ENCODE data around the gene PTPN7. TPM values are rescaled to one million over a fixed set of nuclear protein-coding genes. Genes with fewer than 3 reads are reported as not detected.
"Not testable (repeated sequence)": the region's sequence is repeated elsewhere in the genome, so short reads cannot be mapped to it uniquely, and the experiment has no call there.

Gene PTPN7
- total RNA-seq, 3 donors from 2014 or later: 304 to 352 (median 331) TPM

DNA sequence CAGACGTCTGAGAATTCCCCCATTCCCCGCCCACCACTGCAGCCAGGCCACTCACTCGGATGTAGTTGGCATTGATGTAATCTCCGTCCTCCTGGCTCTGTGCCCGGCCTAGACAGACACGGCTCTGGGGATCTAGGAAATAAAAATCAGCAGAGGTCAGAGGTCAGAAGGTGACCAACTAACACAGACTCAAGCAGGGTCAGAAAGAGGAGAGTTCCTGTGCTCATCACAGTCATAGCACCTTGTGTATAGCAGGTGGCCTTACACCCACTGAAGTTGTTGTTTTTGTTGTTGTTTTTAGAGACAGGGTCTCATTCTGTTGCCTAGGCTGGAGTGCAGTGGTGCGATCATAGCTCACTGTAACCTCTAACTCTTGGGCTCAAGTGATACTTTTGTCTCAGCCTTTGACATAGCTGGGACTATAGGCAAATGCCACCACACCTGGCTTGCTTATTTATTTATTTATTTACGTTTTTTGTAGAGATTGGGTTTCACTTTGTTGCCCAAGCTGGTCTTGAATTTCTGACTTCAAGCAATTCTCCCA is 4.9 kb downstream of the PTPN7 start:
- Mint-ChIP-seq H3K4me1 (ENCODE audit: low read depth) (peaks cover 54% of the 10 kb centered on the region), H3K9me3 (no peaks in the 10 kb centered on the region), H3K27me3 (ENCODE audit: low read depth) (no peaks in the 10 kb centered on the region), H3K36me3 (ENCODE audit: insufficient read depth) (peaks cover 48% of the 10 kb centered on the region), H3K4me3 (no peak overlapping the region)
- DNase-seq: no peak
- no peak for ATAC-seq

DNA sequence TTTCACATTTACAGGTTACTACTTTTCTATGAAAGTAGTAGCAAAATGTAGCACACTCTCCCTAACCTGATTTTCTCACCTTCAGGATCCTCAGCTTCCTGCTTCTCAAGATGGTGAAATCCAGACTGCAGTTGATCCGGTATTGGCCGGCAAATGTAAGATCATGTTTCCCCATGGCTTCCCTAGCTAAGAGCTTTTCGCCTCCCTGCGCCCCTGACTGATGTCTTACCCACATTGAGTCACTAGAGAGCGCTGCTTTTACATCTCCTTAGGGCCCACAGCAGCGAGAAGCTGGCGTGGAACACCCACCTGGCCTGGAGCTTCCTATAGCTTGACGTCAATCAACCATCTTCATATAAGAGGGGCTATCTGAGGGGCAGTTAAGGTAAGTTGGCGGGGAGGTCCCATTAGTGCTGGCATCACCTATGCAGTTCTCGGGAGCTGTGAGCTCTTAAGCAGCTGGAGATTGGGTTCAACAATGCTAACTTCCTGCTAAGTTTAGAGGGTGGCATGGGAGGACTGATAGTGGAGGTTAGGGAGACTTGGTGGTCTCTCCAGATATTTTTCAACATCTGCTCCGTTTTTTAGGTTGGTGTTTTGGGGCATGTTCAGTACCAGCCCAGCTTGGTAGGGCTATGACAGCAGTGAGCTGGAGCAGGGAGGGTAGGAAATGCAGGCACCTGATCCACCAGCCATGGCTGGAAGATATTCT is 5.5 kb downstream of the PTPN7 start:
- peaks cover 52% of the 10 kb centered on the region for H3K36me3 Mint-ChIP-seq (ENCODE audit: insufficient read depth)
- H3K4me1 Mint-ChIP-seq (ENCODE audit: low read depth): peaks cover 51% of the 10 kb centered on the region
- DNase-seq: peak; percentile 45
- H3K27me3 Mint-ChIP-seq (ENCODE audit: low read depth): no peaks in the 10 kb centered on the region
- peak; percentile 56 to 58 for ATAC-seq
- H3K9me3 Mint-ChIP-seq: no peaks in the 10 kb centered on the region
- H3K4me3 Mint-ChIP-seq: peak overlapping the region; percentile 10

DNA sequence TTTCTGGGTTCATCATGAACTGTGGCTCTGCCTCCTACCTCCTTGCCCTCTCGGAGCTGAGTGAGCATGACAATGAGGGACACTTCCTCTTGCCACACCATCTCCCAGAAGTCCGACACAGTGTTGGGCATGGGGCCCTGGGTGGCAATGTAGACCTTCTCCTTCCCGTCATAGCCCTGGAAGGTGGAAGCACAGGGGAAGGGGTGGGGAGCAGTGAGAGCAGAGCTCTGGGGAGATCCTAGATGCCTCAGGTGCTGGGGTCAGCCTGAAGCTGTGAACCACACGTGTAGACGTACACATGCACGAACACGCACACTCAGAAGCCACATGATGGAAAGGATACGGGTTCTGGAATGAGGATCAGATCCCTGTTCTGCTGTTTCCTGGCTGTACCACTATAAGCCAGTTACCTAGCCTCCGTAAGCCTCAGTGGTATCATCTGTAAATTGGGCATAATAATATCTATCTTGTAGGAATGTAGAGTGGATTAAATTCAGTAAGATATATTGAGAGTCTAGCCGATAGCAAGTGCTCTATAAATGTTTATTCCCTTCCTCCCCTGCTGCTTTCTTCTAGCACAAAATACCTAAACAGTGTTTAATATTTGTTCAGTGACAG is 6.1 kb downstream of the PTPN7 start:
- peaks cover 47% of the 10 kb centered on the region for H3K4me1 Mint-ChIP-seq (ENCODE audit: low read depth)
- H3K4me3 Mint-ChIP-seq: peak overlapping the region; percentile 10
- DNase-seq (no peak), ATAC-seq (no peak)
- no peaks in the 10 kb centered on the region for H3K9me3 Mint-ChIP-seq
- H3K36me3 Mint-ChIP-seq (ENCODE audit: insufficient read depth): peaks cover 51% of the 10 kb centered on the region
- H3K27me3 Mint-ChIP-seq (ENCODE audit: low read depth): no peaks in the 10 kb centered on the region

DNA sequence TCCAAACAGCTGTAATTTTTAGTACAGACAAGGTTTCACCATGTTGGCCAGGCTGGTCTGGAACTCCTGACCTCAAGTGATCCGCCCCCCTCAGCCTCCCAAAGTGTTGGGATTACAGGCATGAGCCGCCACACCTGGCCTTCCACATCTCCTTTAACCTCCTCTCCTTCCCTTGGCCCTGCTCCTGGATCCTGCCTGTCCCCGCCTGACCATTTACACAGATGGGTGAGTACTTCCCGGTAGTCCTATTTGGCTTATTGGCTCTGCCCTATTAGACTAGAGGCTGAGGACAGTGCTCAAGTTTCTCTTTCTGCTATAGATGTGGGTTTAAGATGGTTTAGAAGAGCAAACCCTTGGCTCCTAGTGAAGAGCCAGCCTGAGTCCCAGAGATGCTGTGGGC is 7.1 kb downstream of the PTPN7 start:
- H3K27me3 Mint-ChIP-seq (ENCODE audit: low read depth): no peaks in the 10 kb centered on the region
- H3K9me3 Mint-ChIP-seq: no peaks in the 10 kb centered on the region

DNA sequence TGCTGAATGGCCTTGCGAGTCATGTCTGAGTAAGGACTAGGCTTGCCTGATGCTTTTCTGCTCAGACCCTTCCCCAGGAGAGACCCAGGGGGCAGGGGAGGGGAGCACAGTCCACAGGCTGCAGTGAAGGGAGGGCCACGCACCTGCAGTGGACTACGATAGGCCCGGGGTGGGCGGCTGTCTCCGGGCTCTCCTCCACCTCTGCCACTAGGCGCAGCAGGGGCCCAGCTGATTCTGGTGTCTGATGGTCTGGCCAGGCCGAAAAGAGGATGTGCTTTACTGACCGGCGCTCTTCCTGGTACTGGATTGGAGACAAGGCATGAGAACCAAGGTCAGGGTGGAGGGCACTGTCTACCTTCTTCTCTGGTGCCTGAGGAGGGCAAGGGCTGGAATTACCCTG is 8.0 kb downstream of the PTPN7 start:
- Mint-ChIP-seq H3K27me3 (ENCODE audit: low read depth) (no peaks in the 10 kb centered on the region), H3K4me1 (ENCODE audit: low read depth) (peaks cover 30% of the 10 kb centered on the region), H3K36me3 (ENCODE audit: insufficient read depth) (peaks cover 47% of the 10 kb centered on the region), H3K9me3 (no peaks in the 10 kb centered on the region), H3K4me3 (no peak overlapping the region)
- no peak for DNase-seq
- ATAC-seq: no peak

More for the DNA sequence above, 7.1 kb downstream of the PTPN7 start:
- peaks cover 48% of the 10 kb centered on the region for H3K36me3 Mint-ChIP-seq (ENCODE audit: insufficient read depth)
- DNase-seq (no peak), ATAC-seq (no peak)
- no peak overlapping the region for H3K4me3 Mint-ChIP-seq
- peaks cover 38% of the 10 kb centered on the region for H3K4me1 Mint-ChIP-seq (ENCODE audit: low read depth)

DNA sequence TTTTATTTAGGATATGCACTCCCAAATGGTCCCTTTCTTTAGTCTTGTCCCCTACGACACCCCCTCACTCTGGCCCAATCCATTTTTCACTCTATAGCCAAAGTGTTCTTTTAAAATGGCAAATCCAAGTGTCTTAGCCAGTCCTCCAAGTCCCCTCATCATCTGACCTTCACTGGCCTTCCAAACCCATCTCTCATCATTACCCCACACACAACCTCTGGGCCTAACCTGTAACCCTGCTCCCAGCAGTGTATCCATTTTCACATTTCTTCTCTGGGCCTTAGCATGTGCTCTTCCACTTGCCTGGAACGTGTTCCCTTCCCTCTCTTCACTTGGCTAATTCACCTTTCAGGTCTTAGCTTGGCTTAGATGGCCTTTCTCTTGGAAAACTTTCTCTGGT is 9.4 kb downstream of the PTPN7 start:
- ATAC-seq (no peak), DNase-seq (no peak)
- Mint-ChIP-seq H3K36me3 (ENCODE audit: insufficient read depth) (peaks cover 46% of the 10 kb centered on the region), H3K9me3 (no peaks in the 10 kb centered on the region), H3K27me3 (ENCODE audit: low read depth) (no peaks in the 10 kb centered on the region), H3K4me3 (no peak overlapping the region), H3K4me1 (ENCODE audit: low read depth) (peaks cover 23% of the 10 kb centered on the region)

DNA sequence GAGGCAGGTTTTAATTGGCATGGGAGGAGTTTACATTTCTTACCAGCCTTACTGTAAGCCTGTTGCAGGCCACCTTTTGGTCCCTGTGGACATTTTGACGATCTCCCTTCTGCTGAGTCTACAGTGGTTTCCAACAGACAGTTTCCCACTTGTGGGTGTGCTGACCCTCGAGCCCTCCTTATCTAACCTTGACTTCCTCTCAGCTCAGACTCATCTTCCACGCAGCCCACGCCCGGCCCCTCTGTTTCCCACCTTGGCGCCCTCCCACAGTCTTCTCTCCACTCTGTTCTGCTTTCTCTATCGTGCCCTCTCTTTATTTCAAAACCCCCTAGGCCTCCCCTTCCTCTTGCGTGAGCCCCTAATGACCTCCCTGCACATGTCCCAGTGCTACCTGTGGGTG is 9.8 kb downstream of the PTPN7 start:
- H3K27me3 Mint-ChIP-seq (ENCODE audit: low read depth): no peaks in the 10 kb centered on the region
- ATAC-seq (no peak), DNase-seq (no peak)
- peaks cover 43% of the 10 kb centered on the region for H3K36me3 Mint-ChIP-seq (ENCODE audit: insufficient read depth)
- no peaks in the 10 kb centered on the region for H3K9me3 Mint-ChIP-seq
- H3K4me1 Mint-ChIP-seq (ENCODE audit: low read depth): peaks cover 21% of the 10 kb centered on the region
- H3K4me3 Mint-ChIP-seq: no peak overlapping the region

DNA sequence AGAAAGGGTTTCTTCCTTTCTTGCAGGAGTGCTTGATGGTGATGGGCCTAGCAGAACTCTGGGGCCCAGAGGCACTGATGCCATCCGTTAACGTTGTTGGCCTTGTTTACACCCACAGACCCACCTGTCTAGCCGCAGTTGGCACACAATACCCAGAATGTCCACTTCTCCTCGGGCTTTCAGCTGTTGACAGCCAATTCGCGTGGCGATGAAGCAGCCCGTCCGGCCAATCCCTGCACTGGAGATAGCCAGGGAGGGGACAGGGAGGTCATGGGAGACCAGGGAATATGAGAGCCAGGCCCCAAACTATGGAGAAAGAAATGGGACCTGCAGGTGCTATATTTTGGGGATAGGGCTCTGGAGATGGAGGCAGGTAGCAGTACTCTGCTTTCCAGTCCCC is 10.2 kb downstream of the PTPN7 start:
- no peaks in the 10 kb centered on the region for H3K9me3 Mint-ChIP-seq
- peaks cover 21% of the 10 kb centered on the region for H3K4me1 Mint-ChIP-seq (ENCODE audit: low read depth)
- ATAC-seq (no peak), DNase-seq (no peak)
- peaks cover 42% of the 10 kb centered on the region for H3K36me3 Mint-ChIP-seq (ENCODE audit: insufficient read depth)
- H3K4me3 Mint-ChIP-seq: no peak overlapping the region
- no peaks in the 10 kb centered on the region for H3K27me3 Mint-ChIP-seq (ENCODE audit: low read depth)

DNA sequence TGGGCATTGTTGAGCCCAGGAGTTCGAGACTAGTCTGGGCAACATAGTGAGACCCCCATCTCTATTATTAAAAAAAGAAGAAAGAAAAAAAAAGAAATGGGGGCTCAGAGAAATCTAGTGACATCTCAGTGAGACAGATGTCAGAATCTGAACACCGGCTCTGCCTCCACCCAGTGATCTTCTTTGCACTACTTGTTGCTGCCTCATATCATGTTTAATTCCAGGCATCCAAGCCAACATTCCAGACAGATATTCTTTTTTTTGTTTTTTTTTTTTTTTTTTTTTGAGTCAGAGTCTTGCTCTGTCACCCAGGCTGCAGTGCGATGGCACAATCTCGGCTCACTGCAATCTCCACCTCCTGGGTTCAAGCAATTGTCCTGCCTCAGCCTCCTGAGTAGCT is 10.8 kb downstream of the PTPN7 start:
- DNase-seq: no peak
- no peak overlapping the region for H3K4me3 Mint-ChIP-seq
- H3K9me3 Mint-ChIP-seq: no peaks in the 10 kb centered on the region
- ATAC-seq: no peak
- H3K4me1 Mint-ChIP-seq (ENCODE audit: low read depth): peaks cover 16% of the 10 kb centered on the region
- H3K36me3 Mint-ChIP-seq (ENCODE audit: insufficient read depth): peaks cover 36% of the 10 kb centered on the region
- no peaks in the 10 kb centered on the region for H3K27me3 Mint-ChIP-seq (ENCODE audit: low read depth)

DNA sequence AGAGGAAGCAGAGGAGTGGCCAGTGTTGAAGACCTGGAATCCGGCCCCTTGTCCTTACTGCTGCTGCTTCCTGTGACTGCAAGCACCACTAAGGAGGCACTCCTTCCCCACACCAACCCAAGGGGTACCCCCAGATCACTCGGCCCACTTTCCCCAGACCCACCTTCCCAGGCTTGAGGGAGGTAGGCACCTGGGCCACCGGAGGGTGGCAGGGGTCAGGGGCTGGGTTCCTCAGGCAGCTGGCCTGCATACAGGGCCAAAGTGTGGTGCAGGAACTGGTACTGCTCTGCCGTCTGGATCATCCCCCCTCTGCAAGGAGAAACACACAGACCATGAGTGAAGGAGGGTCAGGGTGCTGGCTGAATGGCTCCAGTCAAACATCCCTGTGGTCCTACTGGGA is 12.0 kb downstream of the PTPN7 start:
- Mint-ChIP-seq H3K4me1 (ENCODE audit: low read depth) (peaks cover 14% of the 10 kb centered on the region), H3K4me3 (no peak overlapping the region), H3K27me3 (ENCODE audit: low read depth) (no peaks in the 10 kb centered on the region), H3K9me3 (no peaks in the 10 kb centered on the region), H3K36me3 (ENCODE audit: insufficient read depth) (peaks cover 31% of the 10 kb centered on the region)
- DNase-seq: no peak
- ATAC-seq: no peak

DNA sequence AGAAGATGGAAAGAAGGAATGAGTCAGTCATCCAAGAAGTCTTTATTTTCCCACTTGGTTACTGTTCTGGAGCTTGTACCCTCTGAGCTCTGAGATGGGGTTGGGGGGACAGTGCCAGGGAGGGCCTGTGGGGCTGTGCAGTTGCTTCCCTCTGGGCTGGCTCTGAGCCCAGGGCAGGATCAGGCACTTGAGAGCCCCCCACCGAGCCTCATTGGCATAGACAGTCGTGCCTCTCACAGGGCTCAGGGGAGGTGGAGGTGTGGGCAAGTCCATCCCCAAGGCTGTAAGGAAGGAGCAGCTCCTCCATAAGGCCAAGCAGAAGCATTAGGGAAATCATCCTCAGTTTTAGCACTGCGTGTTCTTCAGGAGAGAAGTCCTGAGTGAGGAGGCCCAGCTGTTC is 13.4 kb downstream of the PTPN7 start:
- ATAC-seq: no peak
- Mint-ChIP-seq H3K36me3 (ENCODE audit: insufficient read depth) (peaks cover 26% of the 10 kb centered on the region), H3K27me3 (ENCODE audit: low read depth) (no peaks in the 10 kb centered on the region), H3K9me3 (no peaks in the 10 kb centered on the region), H3K4me3 (no peak overlapping the region), H3K4me1 (ENCODE audit: low read depth) (peaks cover 28% of the 10 kb centered on the region)
- no peak for DNase-seq

DNA sequence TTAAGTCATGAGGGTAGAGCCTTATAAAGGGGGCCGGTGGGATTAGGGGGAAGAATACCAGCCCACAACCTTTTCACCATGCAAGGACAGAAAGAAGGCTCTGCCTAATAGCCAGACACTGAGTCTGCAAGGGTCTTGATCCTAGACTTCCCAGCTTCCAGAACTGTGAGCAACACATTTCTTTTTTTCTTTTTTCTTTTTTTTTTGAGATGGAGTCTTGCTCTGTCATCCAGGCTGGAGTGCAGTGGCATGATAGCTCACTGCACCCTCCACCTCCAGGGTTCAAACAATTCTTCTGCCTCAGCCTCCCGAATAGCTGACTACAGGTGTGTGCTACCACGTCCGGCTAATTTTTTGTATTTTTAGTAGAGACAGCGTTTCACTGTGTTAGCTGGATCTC is 14.1 kb downstream of the PTPN7 start:
- Mint-ChIP-seq H3K4me1 (ENCODE audit: low read depth) (peaks cover 32% of the 10 kb centered on the region), H3K27me3 (ENCODE audit: low read depth) (no peaks in the 10 kb centered on the region), H3K36me3 (ENCODE audit: insufficient read depth) (peaks cover 25% of the 10 kb centered on the region), H3K9me3 (no peaks in the 10 kb centered on the region), H3K4me3 (no peak overlapping the region)
- no peak for DNase-seq
- ATAC-seq: no peak

DNA sequence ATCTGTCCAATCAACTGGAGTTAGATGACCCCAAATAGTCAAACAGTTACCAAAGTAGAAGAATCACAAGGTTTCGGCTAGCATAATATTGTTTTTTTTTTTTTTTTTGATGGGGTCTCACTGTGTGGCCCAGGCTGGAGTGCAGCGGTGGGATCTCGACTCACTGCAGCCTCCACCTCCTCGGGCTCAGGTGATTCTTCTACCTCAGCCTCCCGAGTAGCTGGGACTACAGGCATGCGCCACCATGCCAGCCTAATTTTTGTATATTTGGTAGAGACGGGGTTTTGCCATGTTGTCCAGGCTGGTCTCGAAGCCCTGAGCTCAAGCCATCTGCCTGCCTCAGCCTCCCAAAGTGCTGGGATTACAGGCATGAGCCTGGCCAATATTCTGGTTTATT is 14.7 kb downstream of the PTPN7 start:
- H3K27me3 Mint-ChIP-seq (ENCODE audit: low read depth); ATAC-seq; DNase-seq; H3K9me3 Mint-ChIP-seq: not testable (repeated sequence)
- peaks cover 34% of the 10 kb centered on the region for H3K4me1 Mint-ChIP-seq (ENCODE audit: low read depth)
- H3K36me3 Mint-ChIP-seq (ENCODE audit: insufficient read depth): peaks cover 20% of the 10 kb centered on the region
- peak overlapping the region; percentile 83 for H3K4me3 Mint-ChIP-seq

DNA sequence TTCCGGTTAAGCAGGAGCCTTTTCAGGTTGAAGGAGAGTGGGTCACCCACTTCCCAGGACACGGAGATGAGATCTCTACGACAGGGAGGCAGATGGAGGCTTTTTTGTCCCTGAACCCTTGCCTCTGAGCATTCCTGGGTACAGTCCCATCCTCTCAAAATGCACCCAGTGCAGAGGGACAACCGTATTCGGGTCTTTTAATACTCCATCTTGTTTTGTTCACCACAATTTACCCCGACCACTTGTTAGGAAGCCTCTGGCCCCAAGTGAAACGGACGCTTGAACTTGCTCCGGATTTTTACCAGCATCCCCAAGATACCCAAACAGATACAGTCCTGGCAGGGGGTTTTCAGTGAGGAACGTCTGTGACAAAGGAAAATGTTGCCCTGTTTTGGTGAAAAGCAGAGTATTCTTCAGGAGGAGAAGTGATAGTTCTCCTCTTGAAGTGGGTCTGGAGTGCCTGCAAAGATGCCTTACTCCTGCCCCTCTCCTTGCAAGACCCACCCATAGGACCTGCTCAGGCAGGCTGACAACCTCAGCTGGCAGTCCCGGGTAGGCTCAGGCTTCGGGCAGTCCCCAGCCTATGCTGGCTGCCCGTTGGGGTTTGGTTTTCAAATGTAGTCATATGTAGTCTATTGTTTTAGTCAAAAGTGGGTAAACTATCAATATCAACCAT is 15.2 kb downstream of the PTPN7 start:
- no peaks in the 10 kb centered on the region for H3K27me3 Mint-ChIP-seq (ENCODE audit: low read depth)
- H3K4me1 Mint-ChIP-seq (ENCODE audit: low read depth): peaks cover 34% of the 10 kb centered on the region
- no peaks in the 10 kb centered on the region for H3K9me3 Mint-ChIP-seq
- DNase-seq (no peak), ATAC-seq (peak; percentile 19 to 36)
- H3K4me3 Mint-ChIP-seq: peak overlapping the region; percentile 83
- peaks cover 16% of the 10 kb centered on the region for H3K36me3 Mint-ChIP-seq (ENCODE audit: insufficient read depth)

Data from activated T-cell treated with anti-CD3 and anti-CD28 coated beads, Interleukin-2, amount 50 U/mL, for 4 hours (primary cell).